HEK293T (cell line): ENCODE measurements around the gene CELF5.
A peak's percentile ranks its signal among the peaks of the same experiment; 100 is the strongest.

Experiments used
- CTCF ChIA-PET: fragments of 350-600 bp; formaldehyde crosslinking; extraction: SDS; loops from one replicate; lab custom pipeline; 2021; ENCODE audit warnings: antibody characterized with exemption, inconsistent platforms; lab: Yijun Ruan, JAX
- POLR2A ChIA-PET: fragments of 350-600 bp; formaldehyde crosslinking; extraction: SDS; loops from one replicate; lab custom pipeline; 2020; ENCODE audit warnings: antibody characterized with exemption, inconsistent platforms; lab: Yijun Ruan, JAX
- DNase-seq: peaks from one replicate; pipeline ENCODE4 v3.0.0; 2012; ENCODE audit warnings: mixed read lengths; ENCODE audit errors: extremely low spot score
- ARNT ChIP-seq: fragments of 450-650 bp; IDR thresholded peaks from 2 replicates; pipeline ENCODE4 v1.6.1; 2017; ENCODE audit warnings: mild to moderate bottlenecking
- BHLHE40 ChIP-seq: fragments of 450-650 bp; IDR thresholded peaks from 2 replicates; pipeline ENCODE4 v1.6.1; 2016; ENCODE audit warnings: mild to moderate bottlenecking, moderate library complexity, borderline replicate concordance
- CTBP1 ChIP-seq: fragments of 450-650 bp; IDR thresholded peaks from 2 replicates; pipeline ENCODE4 v1.6.1; 2016; ENCODE audit warnings: borderline replicate concordance
- ELF4 ChIP-seq: fragments of 450-650 bp; IDR thresholded peaks from 2 replicates; pipeline ENCODE4 v1.6.1; 2017; ENCODE audit warnings: antibody characterized with exemption
- FOXA1 ChIP-seq: fragments of 450-650 bp; IDR thresholded peaks from 2 replicates; pipeline ENCODE4 v1.6.1; 2016; ENCODE audit warnings: mild to moderate bottlenecking
- FOXK2 ChIP-seq: fragments of 450-650 bp; IDR thresholded peaks from 2 replicates; pipeline ENCODE4 v1.6.1; 2016; ENCODE audit warnings: mild to moderate bottlenecking
- FOXM1 ChIP-seq: fragments of 450-650 bp; IDR thresholded peaks from 2 replicates; pipeline ENCODE4 v1.6.1; 2017; ENCODE audit warnings: mild to moderate bottlenecking, borderline replicate concordance
- HDGF ChIP-seq: fragments of 450-650 bp; IDR thresholded peaks from 2 replicates; pipeline ENCODE4 v1.6.1; 2017; ENCODE audit warnings: antibody characterized with exemption, borderline replicate concordance
- L3MBTL2 ChIP-seq: fragments of 450-650 bp; conservative IDR thresholded peaks from 2 replicates; pipeline ENCODE4 v1.6.1; 2016; ENCODE audit warnings: mild to moderate bottlenecking
- LEF1 ChIP-seq: fragments of 450-650 bp; IDR thresholded peaks from 2 replicates; pipeline ENCODE4 v1.6.1; 2017; ENCODE audit warnings: mild to moderate bottlenecking, borderline replicate concordance
- NFRKB ChIP-seq: fragments of 450-650 bp; IDR thresholded peaks from 2 replicates; pipeline ENCODE4 v1.6.1; 2016; ENCODE audit warnings: mild to moderate bottlenecking, moderate library complexity
- SP1 ChIP-seq: fragments of 450-650 bp; IDR thresholded peaks from 2 replicates; pipeline ENCODE4 v1.6.1; 2017
- SUZ12 ChIP-seq: fragments of 450-650 bp; IDR thresholded peaks from 2 replicates; pipeline ENCODE4 v1.6.1; 2016; ENCODE audit warnings: mild to moderate bottlenecking
- TARDBP ChIP-seq: fragments of 450-650 bp; IDR thresholded peaks from 2 replicates; pipeline ENCODE4 v1.6.1; 2016
- ZNF384 ChIP-seq: fragments of 450-650 bp; IDR thresholded peaks from 2 replicates; pipeline ENCODE4 v1.6.1; 2016
- TF ChIP-seq, protein P1 (sequence below): fragments of 450-650 bp; IDR thresholded peaks from 2 replicates; pipeline ENCODE4 v1.6.1; 2016

The CELF5 gene

DNA sequence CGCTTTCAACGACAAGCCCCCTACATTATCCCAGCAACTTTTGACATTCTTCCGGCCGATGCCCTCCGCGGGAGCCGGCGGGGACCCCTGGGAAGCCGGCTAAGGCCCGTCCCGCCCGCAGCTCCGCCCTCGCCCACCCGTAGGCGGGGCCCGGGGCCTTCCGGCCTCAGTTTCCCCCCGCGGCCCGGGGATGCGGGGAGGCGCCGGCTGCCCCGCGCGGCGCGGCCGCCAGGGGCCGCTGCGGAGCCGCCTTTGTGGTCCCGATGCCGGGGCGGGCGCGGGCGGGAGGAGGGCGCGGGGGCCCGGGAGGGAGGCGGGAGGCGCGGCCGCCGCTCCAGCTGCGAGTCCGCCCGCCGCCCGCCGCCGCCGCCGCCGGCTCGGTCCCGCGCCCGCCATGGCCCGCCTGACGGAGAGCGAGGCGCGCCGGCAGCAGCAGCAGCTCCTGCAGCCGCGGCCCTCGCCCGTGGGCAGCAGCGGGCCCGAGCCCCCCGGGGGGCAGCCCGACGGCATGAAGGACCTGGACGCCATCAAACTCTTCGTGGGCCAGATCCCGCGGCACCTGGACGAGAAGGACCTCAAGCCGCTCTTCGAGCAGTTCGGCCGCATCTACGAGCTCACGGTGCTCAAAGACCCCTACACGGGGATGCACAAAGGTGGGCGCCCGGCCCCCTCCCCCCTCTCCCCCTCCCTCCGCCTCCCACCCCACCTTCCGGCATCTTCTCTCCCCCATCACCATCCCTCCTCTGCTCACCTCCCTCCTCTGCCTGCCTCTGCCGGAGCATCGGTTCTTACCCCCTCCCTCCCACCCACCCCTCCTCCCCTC lies at the start of gene CELF5:
Gene CELF5 (plus strand): TSS at position 316 of the 823 bp plus-strand sequence. CDS start 79 bp downstream, at position 395.
- TF ChIP-seq FOXK2 (no peak), SP1 (no peak), BHLHE40 (no peak), LEF1 (no peak), ZNF384 (no peak), TARDBP (no peak), L3MBTL2 (no peak), NFRKB (no peak), ARNT (no peak), SUZ12 (no peak), FOXM1 (no peak), ELF4 (no peak), HDGF (no peak), CTBP1 (no peak), FOXA1 (no peak)
- TF ChIP-seq, protein P1, sequence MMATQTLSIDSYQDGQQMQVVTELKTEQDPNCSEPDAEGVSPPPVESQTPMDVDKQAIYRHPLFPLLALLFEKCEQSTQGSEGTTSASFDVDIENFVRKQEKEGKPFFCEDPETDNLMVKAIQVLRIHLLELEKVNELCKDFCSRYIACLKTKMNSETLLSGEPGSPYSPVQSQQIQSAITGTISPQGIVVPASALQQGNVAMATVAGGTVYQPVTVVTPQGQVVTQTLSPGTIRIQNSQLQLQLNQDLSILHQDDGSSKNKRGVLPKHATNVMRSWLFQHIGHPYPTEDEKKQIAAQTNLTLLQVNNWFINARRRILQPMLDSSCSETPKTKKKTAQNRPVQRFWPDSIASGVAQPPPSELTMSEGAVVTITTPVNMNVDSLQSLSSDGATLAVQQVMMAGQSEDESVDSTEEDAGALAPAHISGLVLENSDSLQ: no peak
- ChIA-PET CTCF (interaction anchor here (0.6 to 1.1 kb wide), 3 partner anchors 8 to 313 kb away, joined by 3 to 4 read pairs (median 3); no protein-coding TSS in a partner anchor), POLR2A (no interaction called here)
- peak; percentile 88 for DNase-seq

- TF ChIP-seq, protein P1: no peak
- TF ChIP-seq ZNF384: no peak
- no peak for TF ChIP-seq FOXM1
- no peak for TF ChIP-seq TARDBP
- no peak for TF ChIP-seq SP1
- TF ChIP-seq BHLHE40: no peak
- no peak for TF ChIP-seq ELF4
- TF ChIP-seq FOXA1: no peak
- no peak for TF ChIP-seq ARNT
- no peak for TF ChIP-seq LEF1
- TF ChIP-seq NFRKB: no peak
- TF ChIP-seq HDGF: no peak
- TF ChIP-seq L3MBTL2: no peak
- no peak for TF ChIP-seq SUZ12
- ChIA-PET CTCF (no interaction called here), POLR2A (no interaction called here)
- no peak for DNase-seq
These were observed 48.4 kb upstream of the CELF5 start for GRCh38 chr19:3175781-3176714.

GRCh38 chr19:3176715-3177501 lies 47.6 kb upstream of the CELF5 start:
- CTCF ChIA-PET: no interaction called here
- POLR2A ChIA-PET: no interaction called here
- DNase-seq: no peak
- TF ChIP-seq L3MBTL2 (no peak), HDGF (no peak), ZNF384 (no peak), SUZ12 (no peak), ELF4 (no peak), ARNT (no peak), TARDBP (no peak), CTBP1 (no peak), SP1 (no peak)

- no peak for DNase-seq
- CTCF ChIA-PET: no interaction called here
- POLR2A ChIA-PET: no interaction called here
- TF ChIP-seq ZNF384: no peak
- no peak for TF ChIP-seq ELF4
- TF ChIP-seq L3MBTL2: no peak
- no peak for TF ChIP-seq NFRKB
- no peak for TF ChIP-seq LEF1
- no peak for TF ChIP-seq HDGF
- no peak for TF ChIP-seq FOXK2
- TF ChIP-seq FOXA1: no peak
These were observed 46.0 kb upstream of the CELF5 start, which contains the start of gene S1PR4 for GRCh38 chr19:3178377-3178972. Gene S1PR4, plus strand, starts transcription at chr19:3178769. Its CDS starts 24 bp downstream, at chr19:3178793.

- ChIA-PET CTCF (no interaction called here), POLR2A (no interaction called here)
- TF ChIP-seq LEF1: no peak
- TF ChIP-seq BHLHE40: no peak
- TF ChIP-seq FOXK2: no peak
- no peak for TF ChIP-seq L3MBTL2
- TF ChIP-seq, protein P1: no peak
- no peak for TF ChIP-seq ARNT
- no peak for TF ChIP-seq FOXM1
- no peak for TF ChIP-seq ZNF384
- no peak for TF ChIP-seq NFRKB
- TF ChIP-seq ELF4: no peak
- TF ChIP-seq SUZ12: no peak
- TF ChIP-seq FOXA1: no peak
- TF ChIP-seq HDGF: no peak
- TF ChIP-seq TARDBP: no peak
- no peak for TF ChIP-seq CTBP1
- TF ChIP-seq SP1: no peak
- DNase-seq: no peak
These were observed 45.3 kb upstream of the CELF5 start for GRCh38 chr19:3178973-3179738.
